Measurements from ENCODE around the gene FKBP1A.

The FKBP1A gene

GRCh38 chr20:1376007-1376406, 16.8 kb downstream of the FKBP1A start:
- Histone ChIP-seq H3K36me3 (replicated peaks) (peaks cover 45% of the 10 kb centered on the region), H3K9me3 (no peaks in the 10 kb centered on the region), H3K4me3 (no peak overlapping the region), H3K27me3 (ENCODE audit: low read depth) (no peaks in the 10 kb centered on the region), H3K4me1 (peaks cover 4% of the 10 kb centered on the region; the same call in 1 of the 2 replicates)
- DNase-seq (ENCODE audit: low spot score in 2 of 2), result no peak
- in situ Hi-C loops (cut with MboI; ENCODE audit: low sequenced_read_pairs), result no loop called here

- in situ Hi-C loops (cut with MboI; ENCODE audit: low sequenced_read_pairs), result no loop called here
- DNase-seq (ENCODE audit: low spot score in 2 of 2), result no peak
- H3K4me1 ChIP-seq, result peaks cover 4% of the 10 kb centered on the region; the same call in 1 of the 2 replicates
Measured at GRCh38 chr20:1375515-1375914, 17.3 kb downstream of the FKBP1A start.

GRCh38 chr20:1374246-1374645, 18.6 kb downstream of the FKBP1A start:
- no peaks in the 10 kb centered on the region for H3K27me3 ChIP-seq (ENCODE audit: low read depth)
- no peaks in the 10 kb centered on the region for H3K9me3 ChIP-seq
- H3K36me3 ChIP-seq (replicated peaks), result peaks cover 57% of the 10 kb centered on the region
- peaks cover 4% of the 10 kb centered on the region; the same call in 1 of the 2 replicates for H3K4me1 ChIP-seq
- no peak overlapping the region for H3K4me3 ChIP-seq
- DNase-seq (ENCODE audit: low spot score in 2 of 2), result no peak
- in situ Hi-C loops (cut with MboI; ENCODE audit: low sequenced_read_pairs), result no loop called here

More at GRCh38 chr20:1375515-1375914, 17.3 kb downstream of the FKBP1A start:
- Histone ChIP-seq H3K36me3 (replicated peaks) (peaks cover 50% of the 10 kb centered on the region), H3K4me3 (no peak overlapping the region), H3K27me3 (ENCODE audit: low read depth) (no peaks in the 10 kb centered on the region), H3K9me3 (no peaks in the 10 kb centered on the region)

- Histone ChIP-seq H3K36me3 (replicated peaks) (peaks cover 60% of the 10 kb centered on the region), H3K27me3 (ENCODE audit: low read depth) (no peaks in the 10 kb centered on the region), H3K4me1 (peaks cover under 1% of the 10 kb centered on the region; the same call in 1 of the 2 replicates), H3K9me3 (no peaks in the 10 kb centered on the region), H3K4me3 (no peak overlapping the region)
- no peak for DNase-seq (ENCODE audit: low spot score in 2 of 2)
- in situ Hi-C loops (cut with MboI; ENCODE audit: low sequenced_read_pairs), result no loop called here
Measured at GRCh38 chr20:1373614-1374013, 19.2 kb downstream of the FKBP1A start.

- Histone ChIP-seq H3K4me3 (no peak overlapping the region), H3K4me1 (no peaks in the 10 kb centered on the region), H3K9me3 (no peaks in the 10 kb centered on the region), H3K27me3 (ENCODE audit: low read depth) (no peaks in the 10 kb centered on the region), H3K36me3 (replicated peaks) (peaks cover 66% of the 10 kb centered on the region)
- in situ Hi-C loops (cut with MboI; ENCODE audit: low sequenced_read_pairs), result no loop called here
- DNase-seq (ENCODE audit: low spot score in 2 of 2), result no peak
Measured at GRCh38 chr20:1373036-1373435, 19.8 kb downstream of the FKBP1A start.

- no peak for DNase-seq (ENCODE audit: low spot score in 2 of 2)
- in situ Hi-C loops (cut with MboI; ENCODE audit: low sequenced_read_pairs), result no loop called here
- Histone ChIP-seq H3K36me3 (replicated peaks) (peaks cover 74% of the 10 kb centered on the region), H3K27me3 (ENCODE audit: low read depth) (no peaks in the 10 kb centered on the region), H3K4me3 (no peak overlapping the region), H3K4me1 (no peaks in the 10 kb centered on the region), H3K9me3 (no peaks in the 10 kb centered on the region)
Measured at GRCh38 chr20:1371830-1372539, 20.9 kb downstream of the FKBP1A start.

- peaks cover 75% of the 10 kb centered on the region for H3K36me3 ChIP-seq (replicated peaks)
- no peak for DNase-seq (ENCODE audit: low spot score in 2 of 2)
- in situ Hi-C loops (cut with MboI; ENCODE audit: low sequenced_read_pairs), result no loop called here
- H3K9me3 ChIP-seq, result no peaks in the 10 kb centered on the region
- H3K4me3 ChIP-seq, result no peak overlapping the region
- no peaks in the 10 kb centered on the region for H3K27me3 ChIP-seq (ENCODE audit: low read depth)
- H3K4me1 ChIP-seq, result no peaks in the 10 kb centered on the region
Measured at GRCh38 chr20:1371202-1371782, 21.6 kb downstream of the FKBP1A start.

GRCh38 chr20:1370548-1371110, 22.2 kb downstream of the FKBP1A start:
- Histone ChIP-seq H3K9me3 (no peaks in the 10 kb centered on the region), H3K4me1 (no peaks in the 10 kb centered on the region), H3K36me3 (replicated peaks) (peaks cover 76% of the 10 kb centered on the region), H3K27me3 (ENCODE audit: low read depth) (no peaks in the 10 kb centered on the region), H3K4me3 (no peak overlapping the region)
- in situ Hi-C loops (cut with MboI; ENCODE audit: low sequenced_read_pairs), result no loop called here
- no peak for DNase-seq (ENCODE audit: low spot score in 2 of 2)

GRCh38 chr20:1369970-1370369, 22.9 kb downstream of the FKBP1A start:
- Histone ChIP-seq H3K4me1 (no peaks in the 10 kb centered on the region), H3K36me3 (replicated peaks) (peaks cover 72% of the 10 kb centered on the region), H3K27me3 (ENCODE audit: low read depth) (no peaks in the 10 kb centered on the region), H3K4me3 (no peak overlapping the region), H3K9me3 (no peaks in the 10 kb centered on the region)
- no peak for DNase-seq (ENCODE audit: low spot score in 2 of 2)
- in situ Hi-C loops (cut with MboI; ENCODE audit: low sequenced_read_pairs), result no loop called here

GRCh38 chr20:1368448-1369199, 24.2 kb downstream of the FKBP1A start:
- DNase-seq (ENCODE audit: low spot score in 2 of 2), result no peak
- in situ Hi-C loops (cut with MboI; ENCODE audit: low sequenced_read_pairs), result no loop called here
- Histone ChIP-seq H3K4me1 (no peaks in the 10 kb centered on the region), H3K9me3 (no peaks in the 10 kb centered on the region), H3K36me3 (replicated peaks) (peaks cover 61% of the 10 kb centered on the region), H3K4me3 (no peak overlapping the region), H3K27me3 (ENCODE audit: low read depth) (no peaks in the 10 kb centered on the region)

- no peak for DNase-seq (ENCODE audit: low spot score in 2 of 2)
- no peaks in the 10 kb centered on the region for H3K9me3 ChIP-seq
- H3K27me3 ChIP-seq (ENCODE audit: low read depth), result no peaks in the 10 kb centered on the region
- H3K36me3 ChIP-seq (replicated peaks), result peaks cover 50% of the 10 kb centered on the region
- H3K4me3 ChIP-seq, result no peak overlapping the region
- in situ Hi-C loops (cut with MboI; ENCODE audit: low sequenced_read_pairs), result no loop called here
- H3K4me1 ChIP-seq, result no peaks in the 10 kb centered on the region
Measured at GRCh38 chr20:1367479-1367878, 25.4 kb downstream of the FKBP1A start.

- Histone ChIP-seq H3K9me3 (no peaks in the 10 kb centered on the region), H3K27me3 (ENCODE audit: low read depth) (no peaks in the 10 kb centered on the region), H3K4me3 (no peak overlapping the region), H3K4me1 (no peaks in the 10 kb centered on the region), H3K36me3 (replicated peaks) (peaks cover 38% of the 10 kb centered on the region)
- DNase-seq (ENCODE audit: low spot score in 2 of 2), result no peak
- in situ Hi-C loops (cut with MboI; ENCODE audit: low sequenced_read_pairs), result no loop called here
Measured at GRCh38 chr20:1364106-1364505, 28.7 kb downstream of the FKBP1A start.

- Histone ChIP-seq H3K4me1 (no peaks in the 10 kb centered on the region), H3K9me3 (no peaks in the 10 kb centered on the region), H3K4me3 (no peak overlapping the region), H3K36me3 (replicated peaks) (peaks cover 34% of the 10 kb centered on the region), H3K27me3 (ENCODE audit: low read depth) (no peaks in the 10 kb centered on the region)
- in situ Hi-C loops (cut with MboI; ENCODE audit: low sequenced_read_pairs), result no loop called here
- DNase-seq (ENCODE audit: low spot score in 2 of 2), result no peak
Measured at GRCh38 chr20:1363522-1363921, 29.3 kb downstream of the FKBP1A start.

GRCh38 chr20:1362484-1362883, 30.4 kb downstream of the FKBP1A start:
- Histone ChIP-seq H3K4me1 (no peaks in the 10 kb centered on the region), H3K9me3 (no peaks in the 10 kb centered on the region), H3K36me3 (replicated peaks) (peaks cover 27% of the 10 kb centered on the region), H3K4me3 (no peak overlapping the region), H3K27me3 (ENCODE audit: low read depth) (no peaks in the 10 kb centered on the region)
- DNase-seq (ENCODE audit: low spot score in 2 of 2), result no peak
- in situ Hi-C loops (cut with MboI; ENCODE audit: low sequenced_read_pairs), result no loop called here
